ENCODE data around the gene LARGE2. TPM values are rescaled to one million over a fixed set of nuclear protein-coding genes. Genes with fewer than 3 reads are reported as not detected.

The LARGE2 gene
- total RNA-seq, 2 experiments from 2014 or later: 2.7 to 3.5 TPM

DNA sequence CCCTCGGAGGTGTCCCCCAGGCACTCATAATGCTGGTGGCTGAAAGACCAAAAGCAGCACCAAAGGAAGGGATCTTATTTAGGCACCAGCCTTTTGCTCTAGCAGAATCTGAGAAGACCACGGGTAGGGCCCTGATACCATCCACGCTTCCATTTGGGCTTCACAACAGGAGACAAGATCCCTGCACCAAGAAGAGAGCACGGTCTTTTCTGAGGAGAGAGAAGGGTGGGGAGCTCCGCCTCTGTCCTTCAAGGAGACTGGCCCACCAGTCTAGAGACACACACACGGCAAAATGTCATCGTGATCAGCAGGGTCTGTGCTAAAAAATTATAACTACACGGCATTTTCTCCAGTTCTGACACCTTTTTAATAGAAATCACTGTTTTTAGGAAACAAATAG is 9.8 kb downstream of the LARGE2 start:
- H3K9me3 Mint-ChIP-seq: no peaks in the 10 kb centered on the region
- H3K27me3 Mint-ChIP-seq: no peaks in the 10 kb centered on the region
- Histone ChIP-seq H3K27ac (ENCODE audit: low read depth in 1 of 2, low read length in 2 of 2) (no peak overlapping the region), H3K9me3 (ENCODE audit: control insufficient read depth in 1 of 2, insufficient read depth in 1 of 2, low read length in 2 of 2) (no peaks in the 10 kb centered on the region), H3K36me3 (ENCODE audit: insufficient read depth, low read length) (peaks cover 48% of the 10 kb centered on the region), H3K27me3 (ENCODE audit: control insufficient read depth in 1 of 2, insufficient read depth in 2 of 2, low read length in 2 of 2) (no peaks in the 10 kb centered on the region), H3K4me1 (ENCODE audit: insufficient read depth, low read length) (peaks cover 42% of the 10 kb centered on the region), H3K4me3 (ENCODE audit: low read length) (no peak overlapping the region)
- H3K4me1 Mint-ChIP-seq (ENCODE audit: low read depth): peaks cover 25% of the 10 kb centered on the region
- POLR2A ChIA-PET: interaction anchor here (1.5 kb wide), 1 partner anchor 14 kb away, joined by 3 read pairs; the partner anchor contains the start of gene PEX16
- H3K4me3 Mint-ChIP-seq: no peak overlapping the region
- TF ChIP-seq, protein P1, sequence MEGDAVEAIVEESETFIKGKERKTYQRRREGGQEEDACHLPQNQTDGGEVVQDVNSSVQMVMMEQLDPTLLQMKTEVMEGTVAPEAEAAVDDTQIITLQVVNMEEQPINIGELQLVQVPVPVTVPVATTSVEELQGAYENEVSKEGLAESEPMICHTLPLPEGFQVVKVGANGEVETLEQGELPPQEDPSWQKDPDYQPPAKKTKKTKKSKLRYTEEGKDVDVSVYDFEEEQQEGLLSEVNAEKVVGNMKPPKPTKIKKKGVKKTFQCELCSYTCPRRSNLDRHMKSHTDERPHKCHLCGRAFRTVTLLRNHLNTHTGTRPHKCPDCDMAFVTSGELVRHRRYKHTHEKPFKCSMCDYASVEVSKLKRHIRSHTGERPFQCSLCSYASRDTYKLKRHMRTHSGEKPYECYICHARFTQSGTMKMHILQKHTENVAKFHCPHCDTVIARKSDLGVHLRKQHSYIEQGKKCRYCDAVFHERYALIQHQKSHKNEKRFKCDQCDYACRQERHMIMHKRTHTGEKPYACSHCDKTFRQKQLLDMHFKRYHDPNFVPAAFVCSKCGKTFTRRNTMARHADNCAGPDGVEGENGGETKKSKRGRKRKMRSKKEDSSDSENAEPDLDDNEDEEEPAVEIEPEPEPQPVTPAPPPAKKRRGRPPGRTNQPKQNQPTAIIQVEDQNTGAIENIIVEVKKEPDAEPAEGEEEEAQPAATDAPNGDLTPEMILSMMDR (IDR thresholded peaks at IDR 0.05): no peak
- intact Hi-C loops (cut with DNase I, micrococcal nuclease): no loop called here
- ATAC-seq (ENCODE audit: poor library complexity) (no peak), DNase-seq (no peak)
- H3K27ac Mint-ChIP-seq: no peak overlapping the region
- peaks cover 54% of the 10 kb centered on the region for H3K36me3 Mint-ChIP-seq (ENCODE audit: low read depth)
- CTCF ChIA-PET: no interaction called here

DNA sequence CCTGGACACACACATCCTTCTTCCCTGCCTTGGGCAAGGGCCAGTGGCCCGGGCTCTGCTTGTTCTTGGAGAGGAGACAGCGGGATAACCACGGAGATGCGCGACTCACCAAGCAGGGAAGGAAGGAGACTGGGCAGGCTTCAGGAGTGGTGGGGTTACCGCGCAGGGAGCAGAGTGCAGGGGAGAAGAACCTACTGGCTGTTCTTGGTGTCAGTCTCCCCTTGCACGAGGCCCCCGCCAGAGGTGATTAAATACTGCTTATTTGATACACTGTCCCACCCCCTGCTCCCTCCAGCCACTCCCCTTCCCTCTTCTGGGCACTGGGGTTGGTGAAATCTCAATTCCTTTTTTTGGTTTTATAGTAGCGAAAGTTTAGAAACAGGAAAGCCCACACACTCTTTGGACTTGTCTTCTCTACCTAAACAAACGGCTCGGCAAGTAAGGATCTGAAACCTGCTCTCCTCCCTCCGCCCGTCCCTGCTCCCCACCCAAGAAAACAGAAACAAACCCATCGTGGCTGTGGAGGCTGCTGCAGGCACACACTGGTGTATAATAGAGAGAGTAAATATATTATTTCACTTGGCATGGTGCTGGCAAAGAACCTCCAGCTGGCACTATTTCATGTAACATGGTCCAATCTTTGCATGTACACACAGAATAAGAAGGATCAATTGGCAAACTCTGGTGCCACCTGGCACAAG is 10.8 kb downstream of the LARGE2 start:
- POLR2A ChIA-PET: interaction anchor here (1.5 kb wide), 1 partner anchor 16 kb away, joined by 3 read pairs; the partner anchor contains the start of gene PEX16
- no peak for ATAC-seq (ENCODE audit: poor library complexity)

DNA sequence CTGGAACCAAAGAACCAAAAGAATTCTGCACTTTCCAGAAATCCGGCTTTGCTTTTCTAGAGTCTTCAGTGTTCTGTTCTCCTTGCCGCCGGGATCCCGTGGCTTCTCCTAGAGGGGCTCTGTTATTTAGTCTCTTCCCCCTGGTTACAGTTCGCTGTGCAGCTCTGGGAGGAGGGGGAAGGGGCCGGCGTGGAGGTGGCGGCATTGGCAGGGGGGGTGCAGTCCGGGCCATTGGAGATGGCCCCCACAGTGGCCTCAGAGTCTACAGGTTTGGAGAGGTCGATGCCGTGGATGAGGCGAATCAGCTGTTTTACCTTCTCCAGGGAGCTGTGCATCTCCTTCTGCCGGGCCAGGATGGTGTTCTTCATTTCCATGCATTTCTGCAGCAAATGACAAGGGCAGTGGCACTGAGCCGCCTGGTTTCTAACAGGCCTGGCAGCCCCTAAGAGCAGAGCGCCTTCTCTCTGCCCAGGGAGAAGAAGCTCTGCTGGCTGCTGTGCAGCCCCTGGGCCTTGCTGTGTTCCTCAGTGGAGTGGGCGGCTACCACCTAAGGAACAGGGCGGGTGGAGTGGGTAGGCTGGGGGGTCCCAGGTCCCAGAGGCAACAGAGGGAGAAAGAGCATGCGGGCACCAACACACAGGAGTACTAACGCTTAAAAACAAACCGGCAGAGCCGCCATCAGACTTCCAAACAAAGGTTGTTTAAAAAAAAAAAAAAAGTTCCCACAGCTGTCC is 11.6 kb downstream of the LARGE2 start:
- H3K9me3 ChIP-seq (ENCODE audit: control insufficient read depth in 1 of 2, insufficient read depth in 1 of 2, low read length in 2 of 2): no peaks in the 10 kb centered on the region
- no peaks in the 10 kb centered on the region for H3K27me3 Mint-ChIP-seq
- H3K36me3 Mint-ChIP-seq (ENCODE audit: low read depth): peaks cover 67% of the 10 kb centered on the region
- peaks cover 60% of the 10 kb centered on the region for H3K36me3 ChIP-seq (ENCODE audit: insufficient read depth, low read length)
- intact Hi-C loops (cut with DNase I, micrococcal nuclease): no loop called here
- no peak overlapping the region for H3K27ac ChIP-seq (ENCODE audit: low read depth in 1 of 2, low read length in 2 of 2)
- no peak for DNase-seq
- POLR2A ChIA-PET: no interaction called here
- H3K4me3 ChIP-seq (ENCODE audit: low read length): no peak overlapping the region
- ATAC-seq (ENCODE audit: poor library complexity): no peak
- TF ChIP-seq, protein P1 (IDR thresholded peaks at IDR 0.05): no peak
- H3K27ac Mint-ChIP-seq: no peak overlapping the region
- H3K9me3 Mint-ChIP-seq: no peaks in the 10 kb centered on the region
- CTCF ChIA-PET: no interaction called here
- H3K4me1 ChIP-seq (ENCODE audit: insufficient read depth, low read length): peaks cover 33% of the 10 kb centered on the region
- H3K4me1 Mint-ChIP-seq (ENCODE audit: low read depth): peaks cover 25% of the 10 kb centered on the region
- no peaks in the 10 kb centered on the region for H3K27me3 ChIP-seq (ENCODE audit: control insufficient read depth in 1 of 2, insufficient read depth in 2 of 2, low read length in 2 of 2)
- no peak overlapping the region for H3K4me3 Mint-ChIP-seq

More for the DNA sequence above, 10.8 kb downstream of the LARGE2 start:
- H3K27ac Mint-ChIP-seq: no peak overlapping the region
- Histone ChIP-seq H3K27ac (ENCODE audit: low read depth in 1 of 2, low read length in 2 of 2) (no peak overlapping the region), H3K4me3 (ENCODE audit: low read length) (no peak overlapping the region), H3K9me3 (ENCODE audit: control insufficient read depth in 1 of 2, insufficient read depth in 1 of 2, low read length in 2 of 2) (no peaks in the 10 kb centered on the region), H3K27me3 (ENCODE audit: control insufficient read depth in 1 of 2, insufficient read depth in 2 of 2, low read length in 2 of 2) (no peaks in the 10 kb centered on the region), H3K4me1 (ENCODE audit: insufficient read depth, low read length) (peaks cover 36% of the 10 kb centered on the region), H3K36me3 (ENCODE audit: insufficient read depth, low read length) (peaks cover 57% of the 10 kb centered on the region)
- H3K4me1 Mint-ChIP-seq (ENCODE audit: low read depth): peaks cover 25% of the 10 kb centered on the region
- DNase-seq: peak in 3 of 14 experiments; percentile 21 to 26 (median 22)
- peaks cover 63% of the 10 kb centered on the region for H3K36me3 Mint-ChIP-seq (ENCODE audit: low read depth)
- intact Hi-C loops (cut with DNase I, micrococcal nuclease): no loop called here
- TF ChIP-seq, protein P1 (IDR thresholded peaks at IDR 0.05): no peak
- no peaks in the 10 kb centered on the region for H3K9me3 Mint-ChIP-seq
- no peak overlapping the region for H3K4me3 Mint-ChIP-seq
- CTCF ChIA-PET: no interaction called here
- no peaks in the 10 kb centered on the region for H3K27me3 Mint-ChIP-seq

Data from CD4-positive, alpha-beta T cell (primary cell).